ENCODE measurements around the gene SNX14.
A peak's percentile ranks its signal among the peaks of the same experiment; 100 is the strongest.

SNX14 gene

DNA sequence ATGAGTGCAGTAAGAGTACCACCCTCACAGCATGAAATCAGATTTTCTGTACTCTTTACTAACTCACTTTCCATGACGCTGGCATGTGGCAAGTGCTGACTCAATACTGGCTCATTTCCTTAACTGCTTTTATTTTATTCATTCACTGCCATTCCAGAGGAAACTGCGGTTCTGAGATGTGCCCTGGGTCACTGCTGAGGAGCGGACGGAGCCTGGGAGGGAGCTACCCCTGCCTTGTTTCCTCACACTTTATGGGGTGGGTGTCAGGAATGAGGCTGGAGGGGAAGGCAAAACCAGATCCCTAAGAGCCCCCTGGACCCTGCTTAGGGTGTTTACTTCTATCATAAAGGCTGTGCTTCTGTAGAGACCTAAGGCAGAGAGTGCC, 129.4 kb downstream of the SNX14 start:
- peak in 3 of 51 donors; percentile 9 to 26 (median 18) for DNase-seq

DNA sequence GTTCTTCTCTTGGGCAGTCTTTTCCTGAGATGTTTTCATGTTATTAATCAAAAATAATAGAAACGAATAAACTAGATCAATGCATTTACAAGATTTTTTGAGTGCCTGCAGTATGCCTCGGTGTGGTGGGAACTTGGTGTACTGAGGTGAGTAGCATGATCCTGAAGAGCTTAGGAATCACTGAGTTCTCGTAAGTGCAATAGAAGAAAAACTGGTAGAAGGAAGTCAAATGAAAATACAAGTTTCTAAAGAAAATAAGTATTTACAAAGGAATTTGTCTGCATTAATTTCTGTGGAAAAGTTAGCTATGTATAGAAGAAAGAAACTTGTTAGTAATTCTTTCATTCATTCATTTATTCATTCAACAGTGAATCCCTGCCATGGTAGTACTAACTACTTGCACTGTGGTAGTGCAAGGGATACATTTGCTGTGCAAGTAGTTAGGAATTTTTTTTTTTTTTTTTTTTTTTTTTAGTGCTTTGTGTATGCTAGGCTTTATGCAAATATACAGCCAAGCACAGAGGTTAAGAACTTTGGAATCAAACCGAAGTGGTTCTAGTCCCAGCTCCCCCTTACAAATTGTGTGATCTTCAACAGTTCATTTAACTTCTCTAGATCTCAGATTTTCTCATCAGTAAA, 129.9 kb downstream of the SNX14 start:
- DNase-seq, result no peak

DNA sequence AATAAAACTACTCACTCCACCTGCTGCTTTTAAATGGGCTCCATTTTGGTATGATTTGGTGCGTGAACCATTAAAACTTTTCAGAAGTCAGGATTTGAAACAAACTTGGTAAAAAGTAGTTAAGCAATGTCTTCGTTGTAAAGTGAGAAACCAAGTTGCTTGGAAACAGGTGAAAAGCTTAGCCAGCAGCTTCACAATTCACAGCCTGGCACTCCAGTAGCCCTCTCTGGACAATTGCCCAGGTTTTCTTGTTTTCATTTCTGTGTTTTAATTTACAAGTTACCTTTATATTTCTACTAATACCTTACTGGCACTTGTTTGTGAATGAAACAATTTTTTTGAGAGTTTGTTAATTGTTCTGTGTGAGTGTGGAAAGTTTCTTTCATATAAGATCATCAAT, 131.0 kb downstream of the SNX14 start:
- peak in 1 of 51 donors; percentile 5 for DNase-seq

DNA sequence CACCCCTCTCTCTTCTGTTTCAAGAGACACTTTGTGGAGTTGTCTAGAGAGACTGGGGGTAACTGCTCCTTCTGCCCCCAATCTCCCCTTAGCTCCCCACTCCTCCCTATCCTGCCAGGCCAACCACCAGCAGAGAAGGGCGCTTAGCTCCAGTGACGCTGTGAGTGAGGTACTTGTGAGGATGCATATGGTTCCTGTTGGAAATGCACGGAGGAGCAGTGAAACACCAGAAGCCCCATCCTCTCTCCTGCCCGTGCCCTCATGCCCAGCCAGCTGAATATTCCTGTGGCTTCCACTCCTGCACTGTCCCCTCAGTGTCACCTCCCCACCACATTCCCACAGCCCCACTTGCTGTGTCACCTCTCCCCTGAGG, 131.9 kb downstream of the SNX14 start:
- DNase-seq, result no peak

DNA sequence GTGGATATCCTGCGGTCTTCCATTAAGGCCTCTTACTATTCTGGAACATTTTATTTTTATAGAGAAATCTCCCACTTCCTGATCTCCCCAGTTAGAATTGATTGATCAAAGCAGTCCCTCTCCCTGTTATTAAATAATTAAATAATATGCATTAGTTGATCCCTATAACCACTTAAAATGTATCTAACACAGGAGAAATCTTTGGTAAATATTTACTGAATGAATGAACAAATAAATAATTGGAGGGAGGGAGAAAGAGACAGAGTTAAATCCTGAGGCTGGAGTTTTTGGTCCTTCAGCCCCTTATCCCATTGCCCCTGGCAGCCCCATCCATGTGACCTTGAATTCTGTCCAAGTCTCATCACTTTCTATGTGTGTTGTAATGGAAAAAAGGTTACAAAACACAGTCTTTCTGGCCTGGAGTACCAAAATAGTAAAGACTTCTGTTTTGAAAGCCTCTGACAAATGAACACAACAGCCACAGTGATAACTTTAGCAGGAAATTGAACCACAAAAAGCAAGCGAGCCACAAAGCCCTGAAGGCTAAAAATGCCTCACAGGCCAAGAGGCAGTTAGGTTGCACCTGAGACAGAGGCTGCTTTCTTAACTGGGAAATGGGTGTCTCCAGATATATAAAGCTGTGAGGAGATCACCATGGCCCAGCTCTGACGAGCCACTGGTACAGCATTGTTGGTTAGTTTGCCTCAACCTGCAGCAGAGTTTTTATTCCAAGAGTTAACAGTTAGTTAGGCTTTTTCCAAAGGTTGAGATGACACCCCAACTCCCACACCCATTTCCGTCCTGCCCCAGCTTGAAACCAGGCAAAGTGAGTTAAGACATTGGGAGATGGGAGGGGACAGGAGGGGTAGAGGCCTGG, 132.5 kb downstream of the SNX14 start:
- DNase-seq, result no peak

- DNase-seq, result no peak
Observed at GRCh38 chr6:85460154-85460920, 133.3 kb downstream of the SNX14 start.

DNA sequence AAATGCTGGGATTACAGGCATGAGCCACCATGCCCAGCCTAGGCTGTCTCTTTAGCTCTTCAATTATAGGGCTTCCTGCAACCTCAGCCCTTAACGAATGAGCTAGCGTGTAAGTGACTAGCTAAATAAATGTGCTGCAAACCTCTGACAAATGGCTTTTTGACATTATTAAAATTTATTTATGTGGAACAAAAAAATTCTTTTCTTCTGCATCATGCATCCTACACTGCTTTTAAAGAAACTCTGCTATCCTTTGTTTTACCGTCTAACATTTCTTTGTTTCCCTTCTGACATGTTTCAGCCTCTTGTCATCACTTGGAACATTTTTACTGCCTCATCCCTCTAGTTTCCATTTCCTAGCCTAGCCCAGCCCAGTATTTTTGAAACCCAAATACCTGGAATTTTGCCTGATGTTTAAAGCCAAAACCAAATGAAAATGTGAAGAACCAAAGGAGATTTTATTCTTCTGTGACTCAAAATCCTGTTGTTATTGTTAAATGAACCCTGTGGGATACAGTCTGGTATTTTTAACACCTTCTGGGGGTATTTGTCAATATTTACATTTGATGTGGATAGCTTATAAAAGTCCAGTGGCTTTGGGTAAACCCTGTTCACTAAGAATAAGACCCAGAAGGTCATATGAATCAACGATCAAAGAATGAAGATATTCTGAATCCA, 134.3 kb downstream of the SNX14 start:
- no peak for DNase-seq

DNA sequence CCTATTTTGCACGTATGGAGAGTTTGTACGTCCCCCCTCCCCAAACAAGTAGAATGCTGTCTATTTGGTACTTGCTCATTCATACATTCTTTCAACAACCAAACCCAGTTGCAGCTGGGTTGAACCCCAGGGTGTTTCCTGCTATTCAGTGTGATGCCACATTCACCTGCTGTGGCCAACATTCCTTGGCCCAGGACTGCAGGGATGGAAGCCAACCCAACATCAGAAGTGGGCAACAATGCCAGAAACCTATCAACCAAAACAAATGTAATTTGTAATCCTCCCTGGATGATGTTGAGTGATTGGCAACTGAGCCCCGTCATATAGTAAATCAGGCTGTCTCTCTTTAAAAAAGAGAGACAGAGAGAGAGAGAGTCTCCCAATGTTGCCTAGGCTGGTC, 134.9 kb downstream of the SNX14 start:
- no peak for DNase-seq

GRCh38 chr6:85458184-85458583, 135.5 kb downstream of the SNX14 start:
- no peak for DNase-seq

DNA sequence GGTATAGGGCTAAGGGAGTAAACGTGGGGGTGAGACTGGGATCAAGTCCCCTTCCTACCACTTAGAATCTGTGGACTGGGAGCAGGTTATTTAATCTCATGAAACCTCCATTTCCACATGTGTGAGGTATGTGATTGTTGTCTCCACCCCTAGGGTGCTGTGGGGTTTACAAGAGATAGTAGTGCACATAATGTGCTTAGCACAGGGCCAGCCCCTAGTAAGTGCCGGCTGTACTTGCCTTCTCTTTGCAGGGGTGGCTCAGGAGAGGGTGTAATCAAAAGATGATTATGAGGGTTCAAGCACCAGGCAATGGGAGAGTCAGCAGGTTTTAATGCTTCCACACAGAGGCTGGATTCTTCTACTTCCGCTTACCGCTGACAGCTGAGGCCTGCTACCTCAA, 136.9 kb downstream of the SNX14 start:
- no peak for DNase-seq
